GM13977 (cell line): ENCODE data around the gene CCDC121.

Experiments
- DNase-seq: peaks from one replicate; pipeline ENCODE4 v3.0.0; 2012; ENCODE audit warnings: low spot score
- in situ Hi-C: fragments of 300-500 bp; cut with MboI; formaldehyde crosslinking; loops from one replicate; pipeline ENCODE4 v1.12.0; 2022; ENCODE audit warnings: low sequenced_read_pairs, low pct_unique_long_range_greater_than_20kb, mixed read lengths, inconsistent platforms; ENCODE audit not compliant: unreplicated experiment
- TF ChIP-seq, protein P1 (sequence below): IDR thresholded peaks from 2 replicates; pipeline ENCODE4 v1.5.1; 2012; ENCODE audit warnings: mild to moderate bottlenecking, control low read depth; ENCODE audit not compliant: insufficient read depth; ENCODE audit errors: extremely low read depth, missing control alignments

Gene CCDC121

DNA sequence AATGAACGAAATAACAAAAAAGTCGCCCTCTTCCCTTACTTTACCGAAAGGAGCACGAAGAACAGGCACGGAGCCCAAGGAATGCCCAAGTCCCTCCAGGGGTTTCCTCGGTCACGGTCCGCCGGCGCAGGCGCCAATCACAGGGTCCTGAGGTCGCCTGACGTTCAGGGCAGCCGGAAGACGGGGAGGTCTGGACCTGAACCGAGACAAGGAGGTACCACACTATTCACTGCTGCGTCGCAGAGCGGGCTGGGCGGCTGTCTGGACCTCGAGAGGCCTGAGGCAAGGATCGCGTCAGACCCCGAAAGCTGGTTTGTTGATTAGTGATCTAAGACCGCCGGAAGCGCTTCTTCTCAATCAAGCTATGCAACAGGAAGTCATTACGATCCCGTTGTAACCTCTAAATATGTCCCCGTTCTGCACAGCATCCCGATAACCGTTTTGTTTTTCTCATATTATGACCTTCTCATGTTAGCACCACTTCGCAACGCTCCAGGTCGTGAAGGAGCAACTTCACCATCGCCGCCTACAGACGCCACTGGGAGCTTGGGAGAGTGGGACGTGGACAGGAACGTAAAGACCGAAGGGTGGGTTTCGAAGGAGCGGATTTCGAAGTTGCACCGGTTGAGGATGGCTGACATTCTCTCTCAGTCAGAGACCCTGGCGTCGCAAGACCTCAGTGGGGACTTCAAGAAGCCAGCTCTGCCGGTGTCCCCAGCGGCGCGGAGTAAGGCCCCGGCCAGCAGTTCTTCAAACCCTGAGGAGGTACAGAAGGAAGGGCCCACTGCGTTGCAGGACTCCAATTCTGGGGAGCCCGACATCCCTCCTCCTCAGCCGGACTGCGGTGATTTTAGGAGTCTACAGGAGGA, 34.7 kb upstream of the CCDC121 start, which contains the start of the genes SLC4A1AP and SUPT7L:
Gene SLC4A1AP (plus strand): TSS at position 605 of the 869 bp plus-strand sequence. CDS start 26 bp downstream, at position 631.
Gene SUPT7L (minus strand): TSS at position 330 of the 869 bp plus-strand sequence. CDS start 1,422 bp downstream, outside the sequence.
- in situ Hi-C loops, result no loop called here
- DNase-seq, result peak; percentile 82
- TF ChIP-seq, protein P1, sequence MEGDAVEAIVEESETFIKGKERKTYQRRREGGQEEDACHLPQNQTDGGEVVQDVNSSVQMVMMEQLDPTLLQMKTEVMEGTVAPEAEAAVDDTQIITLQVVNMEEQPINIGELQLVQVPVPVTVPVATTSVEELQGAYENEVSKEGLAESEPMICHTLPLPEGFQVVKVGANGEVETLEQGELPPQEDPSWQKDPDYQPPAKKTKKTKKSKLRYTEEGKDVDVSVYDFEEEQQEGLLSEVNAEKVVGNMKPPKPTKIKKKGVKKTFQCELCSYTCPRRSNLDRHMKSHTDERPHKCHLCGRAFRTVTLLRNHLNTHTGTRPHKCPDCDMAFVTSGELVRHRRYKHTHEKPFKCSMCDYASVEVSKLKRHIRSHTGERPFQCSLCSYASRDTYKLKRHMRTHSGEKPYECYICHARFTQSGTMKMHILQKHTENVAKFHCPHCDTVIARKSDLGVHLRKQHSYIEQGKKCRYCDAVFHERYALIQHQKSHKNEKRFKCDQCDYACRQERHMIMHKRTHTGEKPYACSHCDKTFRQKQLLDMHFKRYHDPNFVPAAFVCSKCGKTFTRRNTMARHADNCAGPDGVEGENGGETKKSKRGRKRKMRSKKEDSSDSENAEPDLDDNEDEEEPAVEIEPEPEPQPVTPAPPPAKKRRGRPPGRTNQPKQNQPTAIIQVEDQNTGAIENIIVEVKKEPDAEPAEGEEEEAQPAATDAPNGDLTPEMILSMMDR, result no peak

DNA sequence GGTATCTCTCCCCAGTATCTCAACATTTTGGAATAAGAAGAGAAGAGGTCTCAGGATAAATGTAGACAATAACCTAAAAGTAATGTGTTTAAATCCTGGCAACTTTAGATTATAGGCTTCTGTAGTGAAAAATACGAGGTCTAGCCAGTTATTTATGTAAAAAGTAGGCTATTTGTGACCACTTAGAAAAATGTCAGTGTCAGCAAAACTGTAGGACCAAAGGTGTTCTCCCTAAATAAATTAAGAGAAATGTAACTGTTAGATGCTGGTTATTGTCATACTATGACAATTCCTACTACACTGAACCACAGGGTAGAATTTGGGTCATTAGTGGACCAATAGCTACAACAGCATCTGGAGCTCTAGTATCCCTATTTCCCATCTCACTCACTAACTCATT, 32.6 kb upstream of the CCDC121 start:
- TF ChIP-seq, protein P1, result no peak
- in situ Hi-C loops, result no loop called here
- no peak for DNase-seq

DNA sequence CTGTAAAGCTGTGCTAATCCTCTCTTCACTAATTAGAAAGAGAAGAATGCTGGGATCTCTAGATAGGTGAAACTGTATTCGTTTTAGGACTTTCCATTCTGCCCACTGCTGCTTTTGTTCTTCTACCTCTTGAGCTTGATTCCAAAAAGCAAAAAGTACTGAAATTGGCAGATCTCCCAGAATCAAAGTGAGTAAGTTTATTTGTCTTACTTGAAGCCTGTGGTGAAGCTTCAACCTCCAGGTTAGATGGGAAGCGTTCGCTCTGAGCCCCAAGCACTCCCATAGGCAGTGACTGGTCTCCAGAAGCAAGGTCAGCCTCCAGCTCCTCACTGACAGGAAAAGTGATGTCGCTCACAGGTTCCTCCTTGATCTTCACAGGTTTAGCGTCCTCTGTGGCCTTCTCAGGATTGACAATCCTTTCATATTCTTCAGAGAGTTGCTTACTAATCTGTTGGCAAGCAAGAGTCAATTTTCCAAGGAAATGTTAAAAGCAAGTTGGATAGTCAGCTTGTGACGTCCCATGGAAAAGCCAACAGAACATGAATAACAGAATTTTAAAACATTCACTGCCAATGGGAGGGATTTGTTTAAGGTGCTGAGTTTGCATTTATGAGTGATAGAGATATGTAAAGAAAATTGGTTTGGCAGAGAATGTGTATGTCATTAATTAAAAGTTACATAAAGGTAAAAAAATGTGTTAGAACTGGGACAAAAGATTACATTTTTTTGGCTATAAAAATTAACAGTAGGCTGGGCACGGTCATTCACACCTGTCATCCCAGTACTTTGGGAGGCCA, 26.5 kb upstream of the CCDC121 start:
- in situ Hi-C loops, result no loop called here
- DNase-seq, result no peak

DNA sequence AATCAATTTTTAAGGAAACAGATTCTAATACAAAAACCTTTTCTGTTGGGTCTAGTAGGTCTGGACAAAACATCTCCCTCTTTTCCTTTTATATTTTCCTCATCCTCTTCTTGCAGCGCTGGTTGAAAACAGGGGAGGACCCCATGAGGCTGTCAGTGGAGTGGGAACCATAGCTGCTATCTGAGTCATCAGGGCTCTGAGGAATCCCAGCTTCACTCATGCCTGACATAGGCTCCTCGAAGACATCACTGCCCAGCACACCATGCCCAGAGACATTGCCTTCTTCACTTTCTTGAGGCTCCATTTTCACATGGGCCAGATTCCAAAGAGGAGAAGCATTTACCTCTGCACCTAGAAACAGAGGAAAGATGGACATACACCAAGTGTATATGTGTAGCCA, 24.6 kb upstream of the CCDC121 start:
- TF ChIP-seq, protein P1, result no peak
- in situ Hi-C loops, result no loop called here
- no peak for DNase-seq

More for the DNA sequence above, 26.5 kb upstream of the CCDC121 start:
- TF ChIP-seq, protein P1, result no peak

DNA sequence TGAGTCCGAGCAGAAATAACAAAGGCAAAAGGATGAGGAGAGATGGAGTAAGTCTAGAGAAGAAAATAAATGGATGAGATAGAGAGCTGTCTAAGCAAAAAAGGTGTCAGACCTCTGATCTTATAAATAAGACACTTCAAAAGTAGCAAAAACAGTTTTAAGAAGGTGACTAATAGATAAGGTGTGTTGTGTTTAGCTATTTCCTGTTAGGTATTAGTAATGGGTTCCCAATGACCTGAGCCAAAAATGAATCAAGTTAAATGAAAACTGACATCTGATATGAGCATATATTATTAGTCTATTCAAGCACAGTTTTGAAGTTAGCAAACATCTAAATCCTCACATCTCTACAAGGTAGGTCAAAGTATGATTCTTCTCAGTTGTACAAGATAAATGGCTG, 24.0 kb upstream of the CCDC121 start:
- in situ Hi-C loops, result no loop called here
- TF ChIP-seq, protein P1, result no peak
- no peak for DNase-seq

DNA sequence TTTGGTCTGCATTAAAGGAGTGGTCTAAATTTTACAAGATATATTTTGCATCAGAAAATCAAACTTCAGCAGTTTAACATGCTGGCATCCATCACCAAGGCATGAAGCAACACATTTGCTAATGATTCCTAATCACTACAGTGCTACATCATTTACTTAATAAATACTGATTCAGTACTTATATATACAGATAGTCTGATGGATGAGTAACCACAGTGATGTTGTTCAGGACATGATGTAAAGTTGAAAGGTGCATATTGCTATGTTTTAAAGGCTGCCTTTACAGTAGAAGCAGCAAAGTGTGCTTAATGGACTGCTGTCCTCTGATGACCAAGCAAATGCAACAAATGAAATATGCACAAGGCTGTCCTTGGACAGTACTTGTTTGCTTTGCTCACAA, 23.5 kb upstream of the CCDC121 start:
- DNase-seq, result no peak
- TF ChIP-seq, protein P1, result no peak
- in situ Hi-C loops, result no loop called here
